Loucy (cell line): ENCODE measurements around the gene CRTC1.

Experiments
- CTCF ChIP-seq: fragments of 200-600 bp; sonication (generic); conservative IDR thresholded peaks from 2 replicates; pipeline ENCODE4 v1.5.1; 2014; ENCODE audit warnings: mild to moderate bottlenecking, antibody characterized with exemption, low read length
- EZH2phosphoT487 ChIP-seq: fragments of 200-600 bp; IDR thresholded peaks from 2 replicates; pipeline ENCODE4 v1.6.1; 2018; ENCODE audit warnings: antibody characterized with exemption, mild to moderate bottlenecking, moderate library complexity, borderline replicate concordance

DNA sequence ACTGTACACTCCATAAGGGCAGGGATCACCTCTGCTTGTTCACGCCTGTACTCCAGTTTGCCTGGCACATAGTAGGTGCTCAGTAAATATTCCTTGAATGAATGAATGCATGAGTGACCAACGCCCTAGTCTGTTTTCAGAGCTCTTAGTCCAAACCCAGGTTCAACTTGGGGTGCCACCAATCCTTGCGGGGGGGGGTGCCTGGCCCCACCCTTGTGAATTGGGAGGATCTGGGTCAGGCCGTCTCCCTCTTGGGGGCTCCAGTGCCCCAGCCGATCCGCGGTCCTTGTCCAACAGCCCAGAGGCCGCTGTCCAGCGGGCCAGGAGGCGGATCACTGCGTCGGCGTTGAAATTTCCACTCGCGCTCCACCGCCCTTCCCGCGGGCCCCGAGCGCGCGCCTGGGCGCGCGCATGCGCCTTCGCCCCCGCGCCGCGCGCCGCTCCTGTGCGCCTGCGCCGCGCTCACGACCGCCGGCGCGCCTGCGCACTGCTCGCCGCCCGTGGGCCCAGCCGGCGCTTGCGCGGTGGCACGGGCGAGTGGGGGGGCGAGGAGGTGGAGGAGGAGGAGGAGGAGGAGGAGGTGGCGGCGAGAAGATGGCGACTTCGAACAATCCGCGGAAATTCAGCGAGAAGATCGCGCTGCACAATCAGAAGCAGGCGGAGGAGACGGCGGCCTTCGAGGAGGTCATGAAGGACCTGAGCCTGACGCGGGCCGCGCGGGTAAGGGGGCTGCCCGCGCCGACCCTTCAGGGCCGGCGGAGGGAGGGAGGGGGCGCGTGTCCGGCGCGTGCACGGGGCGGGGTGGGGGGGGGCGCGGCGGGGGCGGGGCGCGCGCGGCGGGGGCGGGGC lies at the start of gene CRTC1:
- TF ChIP-seq CTCF (no peak), EZH2phosphoT487 (no peak)
